ENCODE results near the gene HOXC10.
A peak's percentile ranks its signal among the peaks of the same experiment; 100 is the strongest.

DNA sequence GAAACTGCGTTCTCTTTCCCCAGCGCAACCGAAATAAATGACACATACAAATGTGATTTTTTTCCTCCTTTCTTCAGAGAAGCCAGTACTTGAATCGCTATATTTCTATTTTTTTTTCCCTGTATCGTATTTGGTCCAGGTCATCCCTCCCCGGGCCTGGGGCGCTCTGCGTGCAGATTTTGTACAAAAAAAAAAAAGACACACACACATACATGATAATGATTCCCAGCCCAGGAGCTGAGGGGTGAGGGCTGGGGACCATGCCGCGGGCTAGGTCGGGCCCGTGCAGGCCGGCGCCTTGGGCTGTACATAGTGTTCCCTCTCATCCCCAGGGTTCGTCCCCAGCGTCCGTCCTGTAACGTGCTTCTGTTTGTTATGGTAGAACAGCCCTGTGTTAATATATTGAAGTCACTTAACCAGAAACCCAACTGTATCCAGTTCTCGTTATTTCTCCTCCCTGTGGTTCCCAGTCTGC, 18.0 kb downstream of the HOXC10 start:
- TF ChIP-seq, protein P1, sequence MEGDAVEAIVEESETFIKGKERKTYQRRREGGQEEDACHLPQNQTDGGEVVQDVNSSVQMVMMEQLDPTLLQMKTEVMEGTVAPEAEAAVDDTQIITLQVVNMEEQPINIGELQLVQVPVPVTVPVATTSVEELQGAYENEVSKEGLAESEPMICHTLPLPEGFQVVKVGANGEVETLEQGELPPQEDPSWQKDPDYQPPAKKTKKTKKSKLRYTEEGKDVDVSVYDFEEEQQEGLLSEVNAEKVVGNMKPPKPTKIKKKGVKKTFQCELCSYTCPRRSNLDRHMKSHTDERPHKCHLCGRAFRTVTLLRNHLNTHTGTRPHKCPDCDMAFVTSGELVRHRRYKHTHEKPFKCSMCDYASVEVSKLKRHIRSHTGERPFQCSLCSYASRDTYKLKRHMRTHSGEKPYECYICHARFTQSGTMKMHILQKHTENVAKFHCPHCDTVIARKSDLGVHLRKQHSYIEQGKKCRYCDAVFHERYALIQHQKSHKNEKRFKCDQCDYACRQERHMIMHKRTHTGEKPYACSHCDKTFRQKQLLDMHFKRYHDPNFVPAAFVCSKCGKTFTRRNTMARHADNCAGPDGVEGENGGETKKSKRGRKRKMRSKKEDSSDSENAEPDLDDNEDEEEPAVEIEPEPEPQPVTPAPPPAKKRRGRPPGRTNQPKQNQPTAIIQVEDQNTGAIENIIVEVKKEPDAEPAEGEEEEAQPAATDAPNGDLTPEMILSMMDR (conservative IDR thresholded peaks at IDR 0.05; ENCODE audit: low read depth in 2 of 2): no peak
- peak; percentile 96 for TF ChIP-seq EZH2 (IDR thresholded peaks at IDR 0.05; ENCODE audit: low read depth, unreplicated experiment)
- TF ChIP-seq, protein P2, sequence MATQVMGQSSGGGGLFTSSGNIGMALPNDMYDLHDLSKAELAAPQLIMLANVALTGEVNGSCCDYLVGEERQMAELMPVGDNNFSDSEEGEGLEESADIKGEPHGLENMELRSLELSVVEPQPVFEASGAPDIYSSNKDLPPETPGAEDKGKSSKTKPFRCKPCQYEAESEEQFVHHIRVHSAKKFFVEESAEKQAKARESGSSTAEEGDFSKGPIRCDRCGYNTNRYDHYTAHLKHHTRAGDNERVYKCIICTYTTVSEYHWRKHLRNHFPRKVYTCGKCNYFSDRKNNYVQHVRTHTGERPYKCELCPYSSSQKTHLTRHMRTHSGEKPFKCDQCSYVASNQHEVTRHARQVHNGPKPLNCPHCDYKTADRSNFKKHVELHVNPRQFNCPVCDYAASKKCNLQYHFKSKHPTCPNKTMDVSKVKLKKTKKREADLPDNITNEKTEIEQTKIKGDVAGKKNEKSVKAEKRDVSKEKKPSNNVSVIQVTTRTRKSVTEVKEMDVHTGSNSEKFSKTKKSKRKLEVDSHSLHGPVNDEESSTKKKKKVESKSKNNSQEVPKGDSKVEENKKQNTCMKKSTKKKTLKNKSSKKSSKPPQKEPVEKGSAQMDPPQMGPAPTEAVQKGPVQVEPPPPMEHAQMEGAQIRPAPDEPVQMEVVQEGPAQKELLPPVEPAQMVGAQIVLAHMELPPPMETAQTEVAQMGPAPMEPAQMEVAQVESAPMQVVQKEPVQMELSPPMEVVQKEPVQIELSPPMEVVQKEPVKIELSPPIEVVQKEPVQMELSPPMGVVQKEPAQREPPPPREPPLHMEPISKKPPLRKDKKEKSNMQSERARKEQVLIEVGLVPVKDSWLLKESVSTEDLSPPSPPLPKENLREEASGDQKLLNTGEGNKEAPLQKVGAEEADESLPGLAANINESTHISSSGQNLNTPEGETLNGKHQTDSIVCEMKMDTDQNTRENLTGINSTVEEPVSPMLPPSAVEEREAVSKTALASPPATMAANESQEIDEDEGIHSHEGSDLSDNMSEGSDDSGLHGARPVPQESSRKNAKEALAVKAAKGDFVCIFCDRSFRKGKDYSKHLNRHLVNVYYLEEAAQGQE (IDR thresholded peaks at IDR 0.05; ENCODE audit: unreplicated experiment): no peak

Data from GM23338 (cell line).